GM19452 (cell line): ENCODE measurements around the gene NCMAP.
"Not testable (repeated sequence)": the region's sequence is repeated elsewhere in the genome, so short reads cannot be mapped to it uniquely, and the experiment has no call there.

Experiments used
- ATAC-seq: cut with Tn5 transposase; IDR thresholded peaks from one replicate; pipeline ENCODE4 v1.9.1; 2021; ENCODE audit not compliant: unreplicated experiment

The NCMAP gene

DNA sequence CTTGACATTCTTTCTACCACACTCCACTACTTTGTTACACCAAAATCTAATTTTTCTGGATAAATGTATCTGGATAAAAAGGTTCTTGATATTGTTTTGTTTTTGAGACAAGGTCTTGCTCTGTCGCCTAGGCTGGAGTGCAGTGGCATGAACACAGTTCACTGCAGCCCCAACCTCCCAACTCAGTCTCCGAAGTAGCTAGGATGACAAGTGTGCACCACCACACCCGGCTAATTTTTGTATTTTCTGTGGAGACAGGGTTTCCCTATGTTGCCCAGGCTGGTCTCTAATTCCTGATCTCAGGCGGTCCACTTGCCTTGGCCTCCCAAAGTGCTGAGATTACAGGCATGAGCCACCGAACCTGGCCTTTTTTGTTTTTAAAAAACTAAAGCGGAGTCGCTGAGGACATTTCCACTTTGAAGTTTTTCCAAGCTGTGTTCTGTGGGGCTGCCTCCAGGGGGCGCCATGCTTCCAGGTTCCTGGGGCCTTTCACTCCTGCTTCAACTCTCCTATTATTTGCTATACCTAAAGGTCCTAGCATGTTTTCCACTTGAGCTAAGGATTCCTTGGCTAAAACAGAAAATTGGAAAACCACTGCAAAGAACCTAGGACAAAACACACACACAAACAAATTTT is 14.1 kb upstream of the NCMAP start:
- ATAC-seq, result no peak

DNA sequence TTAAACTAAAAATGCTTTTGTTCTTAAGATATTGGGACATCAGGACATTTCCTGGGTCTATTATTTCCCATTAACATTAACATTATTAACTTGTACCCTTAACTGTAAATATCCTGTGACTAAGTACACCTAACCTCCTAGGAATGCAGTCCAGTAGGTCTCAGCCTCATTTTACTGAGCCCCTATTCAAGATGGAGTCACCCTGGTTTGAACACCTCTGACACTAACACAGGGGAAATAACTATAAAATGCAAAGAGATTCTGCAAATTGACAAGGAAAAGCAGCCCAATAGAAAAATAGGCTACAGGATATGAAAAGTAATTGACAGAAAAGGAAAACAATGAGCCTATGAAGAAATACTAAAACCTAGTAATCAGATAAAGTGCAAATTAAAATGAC is 11.6 kb upstream of the NCMAP start:
- no peak for ATAC-seq

DNA sequence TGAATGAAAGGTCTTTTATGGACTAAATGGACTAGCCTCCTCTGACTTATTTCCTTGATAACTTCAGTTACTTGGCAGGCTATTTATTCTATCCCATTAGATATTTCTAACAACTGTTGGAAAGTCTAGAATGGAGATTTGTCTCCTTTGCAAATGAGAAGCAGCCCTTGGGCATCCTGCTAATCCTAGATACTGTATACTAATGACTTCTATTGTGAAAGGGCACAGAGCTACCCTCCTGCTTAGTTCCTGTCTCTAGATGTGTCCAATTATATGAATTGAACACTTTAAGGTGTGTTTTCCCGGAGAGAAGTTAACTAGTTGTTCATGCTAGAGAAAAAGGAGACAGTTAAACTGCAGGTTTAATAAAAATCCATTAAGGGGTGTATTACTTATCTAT is 10.2 kb upstream of the NCMAP start:
- no peak for ATAC-seq

DNA sequence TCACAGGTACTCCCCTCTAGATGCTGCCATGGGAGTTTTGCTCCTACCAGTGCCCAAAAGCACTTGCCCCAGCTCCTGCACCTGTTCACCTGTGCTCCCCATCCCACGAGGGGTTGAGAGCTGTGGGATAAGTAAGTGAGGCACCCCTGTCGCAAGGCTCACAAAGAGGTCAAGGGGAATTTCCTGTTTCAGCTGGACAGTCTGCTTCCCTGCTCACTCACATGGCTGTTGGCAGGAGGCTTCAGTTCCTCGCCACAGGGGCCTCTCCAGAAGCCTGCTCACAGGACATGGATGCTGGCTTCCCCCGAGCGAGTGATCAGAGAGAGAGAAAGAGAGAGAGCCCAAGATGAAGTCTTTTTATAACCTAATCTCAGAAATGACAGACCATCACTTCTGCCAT is 8.7 kb upstream of the NCMAP start:
- no peak for ATAC-seq

DNA sequence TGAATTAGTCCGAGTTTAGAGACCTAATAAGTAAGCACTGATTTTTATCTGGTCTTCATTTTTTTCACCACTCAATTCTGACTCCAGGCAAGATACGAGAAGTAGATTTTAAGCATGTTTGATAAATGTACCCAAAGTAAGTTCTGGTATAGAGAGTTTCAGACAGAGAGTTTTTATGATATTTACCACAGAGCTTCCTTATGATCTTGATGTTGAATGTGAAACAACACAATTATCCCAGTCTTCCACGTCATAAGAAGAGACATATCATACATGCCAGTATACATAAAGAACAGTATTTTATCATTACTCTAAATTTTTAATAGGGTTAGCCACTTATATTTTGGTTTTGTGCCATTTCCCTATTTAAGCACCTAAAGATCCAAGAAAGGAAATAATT is 7.8 kb upstream of the NCMAP start:
- no peak for ATAC-seq

DNA sequence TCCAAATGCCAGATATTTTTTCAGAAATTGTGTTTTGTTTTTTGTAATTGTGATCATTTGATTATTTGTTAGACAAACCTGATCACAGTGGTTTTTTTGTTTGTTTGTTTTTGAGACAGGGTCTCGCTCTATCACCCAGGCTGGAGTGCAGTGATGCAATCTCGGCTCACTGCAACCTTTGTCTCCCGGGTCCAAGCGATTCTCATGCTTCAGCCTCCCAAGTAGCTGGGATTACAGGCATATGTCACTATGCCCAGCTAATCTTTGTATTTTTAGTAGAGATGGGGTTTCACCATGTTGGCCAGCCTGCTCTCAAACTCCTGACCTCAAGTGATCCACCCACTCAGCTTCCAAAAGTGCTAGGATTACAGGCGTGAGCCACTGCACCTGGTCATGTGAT is 6.7 kb upstream of the NCMAP start:
- ATAC-seq, result not testable (repeated sequence)

DNA sequence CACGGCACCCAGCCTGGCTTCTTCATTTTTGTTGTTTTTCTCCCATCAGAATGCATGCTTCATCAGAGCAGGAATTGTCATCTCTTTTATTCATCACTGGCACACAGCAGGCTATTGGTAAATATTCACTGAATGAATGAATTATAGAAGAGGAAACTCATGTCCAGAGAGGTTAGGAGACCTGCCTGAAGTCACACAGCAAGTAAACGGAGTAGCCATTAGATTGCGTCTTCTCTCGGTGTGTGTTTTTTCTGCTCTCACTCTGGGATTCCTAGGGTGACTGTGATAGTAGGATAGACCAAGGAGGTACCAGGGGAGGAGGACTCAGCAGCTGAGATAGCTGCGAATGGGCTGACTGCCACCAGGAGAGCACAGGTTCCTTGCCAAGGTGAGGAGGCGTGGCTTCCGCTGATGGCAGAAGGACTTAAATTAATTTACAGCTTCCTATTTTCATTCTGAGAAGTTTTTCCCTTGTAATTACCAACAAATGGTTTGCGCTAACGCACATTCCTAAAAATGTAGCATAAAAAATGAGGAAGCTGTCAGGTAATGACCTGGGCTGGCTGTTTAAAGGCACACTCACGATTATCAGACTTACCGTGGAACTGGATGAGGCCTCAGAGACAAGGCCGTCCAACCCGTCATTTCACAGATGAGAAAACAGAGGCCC is 4.5 kb upstream of the NCMAP start:
- no peak for ATAC-seq

DNA sequence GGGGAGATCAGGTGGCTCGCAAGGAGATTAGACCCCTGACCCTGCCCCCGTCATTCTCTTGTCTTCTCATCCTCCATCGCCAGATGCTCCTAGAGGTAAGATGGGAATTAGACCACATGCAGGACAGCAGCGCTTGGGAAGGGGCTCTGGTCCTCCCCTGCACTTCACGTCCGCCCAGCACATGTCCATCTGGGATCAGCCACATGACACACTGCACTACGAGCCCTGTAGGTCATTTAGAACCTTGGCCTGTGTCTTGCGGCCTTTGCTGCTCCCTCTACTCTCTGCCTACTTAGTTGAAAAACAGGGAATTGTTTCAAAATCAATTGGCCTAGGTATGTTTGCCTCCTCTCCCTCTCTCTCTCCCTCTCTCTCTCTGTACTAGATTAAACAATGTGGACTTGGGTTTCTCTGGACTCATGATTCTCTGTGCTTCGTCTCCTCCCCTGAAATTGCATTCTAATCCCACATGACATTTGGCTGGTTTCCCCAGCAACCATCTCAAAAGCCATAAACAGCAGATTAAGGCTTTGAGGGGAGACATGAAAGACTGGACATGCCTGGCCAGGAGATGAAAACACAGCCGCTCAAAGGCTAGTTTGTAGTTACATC is 3.8 kb upstream of the NCMAP start:
- no peak for ATAC-seq

DNA sequence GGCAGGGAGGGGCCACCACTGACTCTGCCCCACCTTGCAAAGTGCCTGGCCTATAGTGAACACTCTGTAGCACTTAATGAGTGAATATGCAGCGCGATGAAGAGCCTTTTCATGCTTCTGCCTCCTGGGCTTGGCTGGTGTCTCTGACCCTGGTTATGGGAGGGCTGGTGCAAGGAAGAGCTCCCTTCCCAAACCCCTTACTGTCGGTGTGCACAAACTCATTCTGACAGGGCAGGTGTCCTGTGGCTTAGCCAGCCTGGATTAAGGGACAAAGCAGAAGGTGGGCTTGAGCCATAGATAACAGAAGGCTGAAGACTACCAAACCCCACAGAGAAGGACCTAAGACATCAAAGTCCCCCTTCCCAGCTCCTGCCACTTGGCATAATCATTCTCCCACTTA is 2.0 kb upstream of the NCMAP start:
- ATAC-seq, result no peak

DNA sequence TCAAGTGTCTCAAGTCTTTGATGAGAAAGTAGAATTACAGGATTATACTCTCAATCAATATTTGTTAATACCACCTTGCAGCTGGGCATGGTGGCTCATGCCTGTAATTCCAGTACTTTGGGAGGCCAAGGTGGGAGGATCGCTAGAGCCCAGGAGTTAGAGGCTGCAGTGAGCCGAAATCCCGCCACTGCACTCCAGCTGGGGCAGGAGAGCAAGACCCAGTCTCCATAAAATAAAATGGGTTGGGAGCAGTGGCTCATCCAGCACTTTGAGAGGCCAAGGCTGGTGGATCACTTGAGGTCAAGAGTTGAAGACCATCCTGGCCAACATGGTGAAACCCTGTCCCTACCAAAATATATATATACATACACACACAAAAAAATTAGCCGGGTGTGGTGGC is 1.2 kb upstream of the NCMAP start:
- ATAC-seq, result no peak

DNA sequence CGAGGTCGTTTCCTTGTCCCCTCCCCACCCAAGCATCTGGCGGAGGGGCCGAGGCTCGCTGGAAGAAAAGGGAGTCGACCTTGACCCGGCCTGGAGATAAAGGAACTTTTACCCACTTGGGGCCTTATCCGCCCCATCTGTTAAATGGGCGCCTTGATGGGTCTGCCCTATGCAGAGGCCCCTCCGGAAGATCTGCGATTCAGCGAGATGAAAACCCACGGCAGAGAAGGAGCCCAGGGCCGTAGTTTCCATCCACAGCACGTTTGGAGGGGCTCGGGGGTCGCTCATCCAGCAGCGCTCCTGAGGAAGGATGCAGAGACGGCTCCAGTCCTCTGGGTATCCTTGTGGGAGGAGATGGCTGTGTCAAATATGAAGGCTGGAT is 518 bp downstream of the NCMAP start:
- no peak for ATAC-seq

DNA sequence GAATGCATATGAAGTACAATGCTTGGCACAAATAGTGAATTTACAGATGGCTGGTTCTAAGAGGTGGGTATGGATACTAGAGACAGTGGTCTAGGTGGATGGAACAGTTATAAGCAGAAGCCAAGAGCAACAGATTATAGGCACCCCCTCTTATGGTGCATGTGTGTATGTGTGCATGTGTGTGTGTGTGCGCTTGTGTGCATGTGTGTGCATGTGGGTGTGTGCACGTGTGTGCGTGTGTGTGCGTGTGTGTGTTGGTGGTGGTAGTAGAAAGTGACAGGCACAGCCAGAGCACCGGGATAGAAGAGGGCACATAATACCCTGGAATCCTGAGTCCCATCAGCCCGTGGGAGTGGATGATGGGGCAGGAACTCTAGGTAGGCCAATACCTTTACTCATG is 1.3 kb downstream of the NCMAP start:
- ATAC-seq, result no peak

DNA sequence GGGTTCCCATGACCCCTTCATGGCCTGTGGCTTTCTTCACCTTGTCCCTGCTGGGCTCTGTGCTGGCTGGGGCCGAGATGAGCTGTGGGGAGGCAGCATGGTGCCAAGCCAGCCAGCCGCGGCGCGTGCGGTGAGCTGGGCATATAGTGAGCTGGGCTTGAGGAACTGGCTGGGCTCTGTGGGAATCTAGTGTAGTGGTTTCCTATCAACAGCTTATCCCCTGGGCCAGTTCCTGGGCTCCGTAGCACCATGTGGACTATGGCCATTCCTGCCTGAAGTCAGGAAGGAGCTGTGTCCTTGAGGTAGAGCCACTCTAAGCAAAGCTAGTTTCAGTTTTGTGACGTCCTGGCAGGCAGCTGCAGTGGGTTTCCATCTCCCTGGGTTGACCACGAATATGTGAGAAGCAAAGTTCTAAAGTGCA is 1.8 kb downstream of the NCMAP start:
- no peak for ATAC-seq

DNA sequence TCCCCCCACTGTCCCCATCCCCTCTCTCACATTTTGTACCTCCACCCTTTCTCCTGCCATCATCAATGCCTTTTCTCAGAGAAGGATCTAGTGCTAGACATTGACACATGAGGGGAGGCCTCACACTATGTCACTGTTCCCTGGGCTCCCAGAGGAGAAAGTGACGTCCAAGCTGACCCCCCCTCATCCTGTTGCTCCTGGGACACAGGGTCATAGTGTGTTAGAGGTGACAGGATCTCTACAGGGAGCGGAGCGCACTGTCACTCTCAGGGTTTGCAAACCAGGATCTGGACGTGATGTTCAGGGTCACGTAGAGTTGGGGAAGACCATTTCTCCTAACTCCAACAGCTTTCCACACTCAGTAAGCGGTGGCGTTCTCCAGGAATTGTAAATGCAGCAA is 2.6 kb downstream of the NCMAP start:
- ATAC-seq, result no peak

DNA sequence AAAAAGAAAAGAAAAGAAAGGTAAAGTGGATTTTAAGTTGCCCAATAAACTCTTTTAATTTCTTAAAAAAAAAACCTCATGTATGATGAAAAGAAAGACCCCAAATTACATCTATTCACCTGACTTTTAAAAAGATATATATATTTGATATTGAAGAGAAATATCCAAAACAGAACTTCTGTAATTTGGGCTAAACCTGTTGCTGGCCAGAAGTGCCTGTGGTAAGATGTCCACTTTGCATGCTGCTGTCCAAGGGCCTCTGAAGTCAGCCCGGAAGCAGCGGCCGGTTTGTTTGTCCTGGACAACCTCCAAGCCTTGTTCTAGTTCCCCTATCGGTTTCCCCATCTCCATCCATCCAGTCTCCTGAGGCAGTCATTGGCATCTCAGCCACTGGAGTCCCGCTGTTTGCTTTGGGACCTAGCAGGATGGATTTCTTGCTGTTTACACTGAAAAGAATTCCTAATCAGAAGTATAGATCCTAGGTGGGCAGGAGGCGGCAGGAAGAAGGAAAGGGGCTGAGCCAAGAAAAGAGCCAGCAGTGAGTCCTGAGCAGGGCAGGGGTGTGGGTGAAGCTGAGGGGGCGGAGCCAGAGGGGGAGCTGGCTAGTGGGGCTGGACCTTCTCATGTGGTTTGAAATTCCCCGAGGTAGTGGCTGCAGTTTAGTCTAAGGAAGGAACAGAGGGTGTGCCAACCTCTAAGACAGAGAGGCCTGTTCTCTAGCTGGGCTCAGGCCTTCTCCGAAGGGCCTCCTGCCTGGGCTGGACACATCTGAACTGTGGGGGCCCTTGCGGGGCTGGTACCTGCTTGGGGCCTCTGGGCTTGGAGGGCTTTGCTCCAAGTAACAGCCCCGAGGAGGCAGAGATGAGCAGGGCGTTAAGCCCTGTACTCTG is 3.3 kb downstream of the NCMAP start:
- no peak for ATAC-seq

DNA sequence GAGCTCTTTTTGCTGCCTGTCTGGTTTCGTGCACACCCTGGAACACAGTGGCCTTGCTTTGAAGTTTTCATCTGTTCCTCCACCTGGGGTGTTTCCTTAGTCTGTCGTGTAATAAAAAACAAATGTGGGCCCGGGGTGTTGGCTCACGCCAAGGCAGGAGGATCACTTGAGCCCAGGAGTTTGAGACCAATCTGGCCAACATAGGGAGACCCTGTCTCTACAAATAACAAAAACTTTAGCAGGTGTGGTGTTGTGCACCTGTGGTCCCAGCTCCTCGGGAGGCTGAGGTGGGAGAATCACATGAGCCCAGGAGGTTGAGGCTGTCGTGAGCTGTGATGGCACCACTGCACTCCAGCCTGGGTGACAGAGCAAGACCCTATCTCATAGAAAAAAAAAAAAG is 4.5 kb downstream of the NCMAP start:
- ATAC-seq, result no peak

DNA sequence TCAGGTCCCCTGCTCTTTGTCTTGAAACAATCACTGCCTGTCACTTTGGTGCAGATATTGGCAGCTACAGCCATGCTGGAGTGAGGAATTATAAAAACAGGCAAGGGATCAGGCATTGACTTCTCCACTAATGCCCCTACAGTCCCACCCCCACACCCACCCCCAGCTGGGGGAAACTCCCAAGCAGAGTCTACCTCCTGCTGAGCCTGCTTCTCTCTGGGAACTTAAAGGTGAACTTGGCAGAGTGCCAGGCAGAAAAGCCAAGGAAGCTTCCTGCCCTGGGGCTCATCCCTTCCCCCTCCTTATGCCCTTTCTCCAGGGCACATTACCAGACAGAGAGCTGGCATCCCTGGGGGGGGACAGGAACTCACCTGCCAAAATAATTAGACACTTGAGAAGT is 6.7 kb downstream of the NCMAP start:
- no peak for ATAC-seq

DNA sequence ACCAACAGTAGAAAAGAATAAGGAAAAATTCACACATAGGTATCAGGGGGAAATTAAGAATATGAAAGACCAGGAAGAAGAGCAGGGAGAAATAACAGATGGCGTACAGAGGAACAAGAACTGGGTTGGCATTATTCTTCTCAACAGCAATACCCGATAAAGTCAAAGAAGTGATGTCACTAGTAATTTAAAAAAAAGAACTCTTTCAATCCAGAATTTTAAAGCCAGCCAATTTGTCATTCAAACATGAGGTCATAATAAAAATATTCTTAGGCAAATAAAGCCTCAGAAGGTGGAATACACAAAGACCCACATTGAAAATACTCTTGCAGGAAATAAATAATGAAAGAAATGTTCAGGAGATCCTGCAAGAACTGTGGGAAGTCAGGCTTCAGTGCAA is 8.8 kb downstream of the NCMAP start:
- ATAC-seq, result no peak

DNA sequence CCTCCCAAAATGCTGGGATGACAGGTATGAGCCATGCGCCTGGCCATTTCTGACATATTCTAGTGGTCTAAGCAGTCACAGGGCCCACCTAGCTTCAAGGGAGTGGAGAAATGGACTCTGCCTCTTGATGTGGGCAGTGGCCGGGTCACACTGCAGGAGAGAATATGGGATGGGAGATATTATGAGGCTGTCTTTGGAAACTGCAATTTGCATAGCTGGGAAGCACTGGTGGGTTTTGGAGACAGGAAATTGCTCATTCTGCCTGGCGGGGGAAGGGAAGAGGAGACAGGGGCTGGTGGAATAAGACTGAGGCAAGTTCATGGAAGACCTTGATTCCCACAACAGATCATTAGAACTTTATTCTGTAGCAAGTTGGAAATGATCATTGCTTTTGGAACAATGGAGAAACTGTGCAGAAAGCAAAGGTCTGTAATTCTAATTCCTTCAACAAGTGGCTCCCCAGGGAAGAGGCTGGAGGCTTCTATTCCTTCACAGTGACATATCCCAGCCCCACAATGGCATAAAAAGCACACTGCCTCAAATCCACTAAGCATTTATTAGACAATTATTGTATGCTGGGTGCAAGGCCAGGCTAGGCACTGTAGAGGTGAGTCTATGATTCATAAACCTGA is 10.5 kb downstream of the NCMAP start:
- ATAC-seq, result no peak

DNA sequence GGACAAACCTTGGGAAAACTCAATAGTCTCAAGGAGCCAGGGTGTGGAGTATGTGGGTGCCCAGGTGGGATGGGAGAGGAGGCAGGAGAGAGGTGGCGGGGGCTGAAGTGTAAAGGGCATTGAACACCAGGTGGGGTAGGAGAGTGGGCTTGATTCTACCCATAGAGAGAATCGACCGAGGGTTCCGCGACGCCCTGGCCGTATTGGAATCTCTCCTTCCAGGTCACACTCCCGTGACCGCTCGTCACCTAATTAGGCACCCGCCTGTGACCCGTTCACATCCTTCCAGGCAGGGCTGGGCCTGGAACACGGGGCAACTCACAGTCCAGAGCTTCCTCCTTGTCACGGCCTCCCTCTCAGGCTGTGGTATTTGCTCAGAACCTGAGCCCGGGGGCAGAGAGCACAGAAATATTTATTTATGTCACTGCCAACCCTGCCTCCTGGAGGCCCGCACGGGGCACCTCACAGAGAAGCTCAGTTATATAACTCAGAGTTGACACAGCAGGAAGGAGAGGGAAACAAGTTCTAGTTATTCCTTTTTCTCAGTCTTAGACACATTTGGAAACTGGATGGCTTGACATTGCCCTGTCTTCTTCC is 12.0 kb downstream of the NCMAP start:
- no peak for ATAC-seq

DNA sequence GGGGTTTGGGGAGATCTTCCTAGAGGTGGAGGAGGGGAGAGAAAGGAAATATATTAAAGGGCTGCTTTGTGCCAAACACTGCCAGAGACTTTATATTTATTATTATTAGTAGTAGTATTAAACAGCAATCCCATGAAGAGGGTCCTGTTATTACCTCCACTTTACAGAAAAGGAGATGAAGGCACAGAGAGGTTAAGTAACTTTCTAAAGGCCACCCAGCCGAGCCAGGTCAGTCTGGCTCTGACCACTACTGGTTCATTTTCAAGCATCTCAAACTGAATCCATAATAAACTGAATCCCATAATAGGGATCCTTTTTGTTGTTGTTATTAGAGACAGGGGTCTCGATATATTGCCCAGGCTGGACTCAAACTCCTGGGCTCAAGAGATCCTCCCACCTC is 12.6 kb downstream of the NCMAP start:
- no peak for ATAC-seq
